ENCODE data around the gene HEXD.

GRCh38 chr17:82416771-82417170 lies 1.4 kb upstream of the HEXD start:
- no peak for TF ChIP-seq POLR2AphosphoS5 (IDR thresholded peaks at IDR 0.05; ENCODE audit: borderline replicate concordance, low read depth, low read length)
- no peak for TF ChIP-seq EZH2 (IDR thresholded peaks at IDR 0.05)

All from SK-N-MC (cell line).